Skeletal muscle cell (primary cell): ENCODE measurements around the gene GLIS1.

ENCODE experiments used
- DNase-seq: peaks from one replicate; pipeline ENCODE4 v3.0.0-alpha.2; 2010; ENCODE audit warnings: low read depth
- H3K4me3 ChIP-seq: 2 replicates; pipeline ENCODE4 v1.5.1; 2011; ENCODE audit warnings: low read depth, mild to moderate bottlenecking, control low read depth, low read length, moderate library complexity

The GLIS1 gene

GRCh38 chr1:53500204-53501064 lies 238.5 kb downstream of the GLIS1 start:
- no peak overlapping the region for H3K4me3 ChIP-seq
- no peak for DNase-seq

GRCh38 chr1:53499257-53500203 lies 239.4 kb downstream of the GLIS1 start:
- no peak overlapping the region for H3K4me3 ChIP-seq
- DNase-seq = no peak

GRCh38 chr1:53498555-53499131 lies 240.3 kb downstream of the GLIS1 start:
- peak; percentile 7 for DNase-seq
- no peak overlapping the region for H3K4me3 ChIP-seq

DNA sequence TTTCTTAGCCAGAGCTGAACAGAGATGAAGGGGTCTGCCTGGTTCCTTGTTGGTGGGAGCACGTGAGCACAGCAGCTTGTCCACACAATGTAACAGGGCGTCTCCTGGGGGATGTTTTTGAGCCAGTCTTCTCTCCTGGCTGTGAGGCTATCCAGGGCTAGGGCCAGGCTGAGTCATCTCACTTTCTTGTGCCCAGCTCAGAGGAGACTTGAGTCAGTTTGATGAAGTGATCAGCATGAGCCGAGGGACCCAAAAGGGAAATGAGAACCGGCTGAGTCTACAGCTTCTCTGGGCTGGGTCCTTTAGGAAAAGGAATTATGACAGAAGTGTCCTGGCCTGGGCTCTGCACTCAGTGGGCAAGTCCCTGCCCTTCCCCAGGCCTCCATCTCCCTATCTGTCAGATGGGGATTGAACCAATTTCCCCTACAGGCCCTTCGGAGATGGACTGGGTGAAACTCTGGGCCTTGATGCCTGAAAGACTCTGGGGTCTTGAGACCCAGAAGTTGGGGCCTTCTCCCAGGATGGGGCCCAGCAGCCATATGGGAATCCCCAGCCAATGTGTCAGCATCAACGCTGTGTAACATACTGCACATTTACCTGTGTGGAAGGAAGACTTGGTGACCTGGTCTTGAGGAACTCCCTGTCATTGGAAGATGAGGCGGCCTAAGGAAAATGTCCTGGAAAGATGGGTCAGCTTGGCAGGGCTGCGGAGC lies 243.2 kb downstream of the GLIS1 start:
- no peak overlapping the region for H3K4me3 ChIP-seq
- peak; percentile 7 for DNase-seq

- no peak overlapping the region for H3K4me3 ChIP-seq
- DNase-seq = no peak
Measured at GRCh38 chr1:53490351-53490750, 248.6 kb downstream of the GLIS1 start.

DNA sequence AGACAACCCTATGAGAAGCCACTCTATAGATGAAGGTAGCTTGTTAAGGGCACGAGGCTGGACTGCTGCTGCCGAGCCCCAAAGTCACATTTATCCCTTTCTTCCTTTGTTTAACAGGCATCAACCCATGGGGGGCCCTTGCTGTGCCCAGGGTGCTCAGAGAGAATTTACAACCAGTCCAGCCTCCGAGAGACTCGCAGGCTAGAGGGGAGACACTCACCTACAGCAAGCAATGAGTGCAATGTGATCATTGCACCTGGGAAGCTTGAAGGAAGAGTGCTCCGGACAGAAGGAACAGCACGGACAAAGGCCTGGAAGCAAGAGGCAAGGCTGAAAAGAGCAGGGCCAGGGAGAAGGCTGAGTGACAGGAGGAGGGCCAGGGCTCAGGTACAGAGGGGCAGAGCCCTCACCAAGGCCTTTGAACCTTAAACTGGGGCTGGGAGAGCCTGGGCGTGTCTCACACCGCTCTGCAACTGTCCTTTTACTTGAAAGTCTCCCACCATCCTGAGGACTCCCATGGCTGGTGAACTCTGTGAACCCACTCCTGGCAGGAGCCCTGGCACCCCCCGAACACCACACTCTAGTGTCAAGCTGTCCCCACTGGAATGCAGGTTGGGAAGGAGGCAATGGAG lies 252.5 kb downstream of the GLIS1 start:
- H3K4me3 ChIP-seq = no peak overlapping the region
- no peak for DNase-seq

GRCh38 chr1:53485478-53486394 lies 253.2 kb downstream of the GLIS1 start:
- no peak overlapping the region for H3K4me3 ChIP-seq
- DNase-seq = peak; percentile 28

DNA sequence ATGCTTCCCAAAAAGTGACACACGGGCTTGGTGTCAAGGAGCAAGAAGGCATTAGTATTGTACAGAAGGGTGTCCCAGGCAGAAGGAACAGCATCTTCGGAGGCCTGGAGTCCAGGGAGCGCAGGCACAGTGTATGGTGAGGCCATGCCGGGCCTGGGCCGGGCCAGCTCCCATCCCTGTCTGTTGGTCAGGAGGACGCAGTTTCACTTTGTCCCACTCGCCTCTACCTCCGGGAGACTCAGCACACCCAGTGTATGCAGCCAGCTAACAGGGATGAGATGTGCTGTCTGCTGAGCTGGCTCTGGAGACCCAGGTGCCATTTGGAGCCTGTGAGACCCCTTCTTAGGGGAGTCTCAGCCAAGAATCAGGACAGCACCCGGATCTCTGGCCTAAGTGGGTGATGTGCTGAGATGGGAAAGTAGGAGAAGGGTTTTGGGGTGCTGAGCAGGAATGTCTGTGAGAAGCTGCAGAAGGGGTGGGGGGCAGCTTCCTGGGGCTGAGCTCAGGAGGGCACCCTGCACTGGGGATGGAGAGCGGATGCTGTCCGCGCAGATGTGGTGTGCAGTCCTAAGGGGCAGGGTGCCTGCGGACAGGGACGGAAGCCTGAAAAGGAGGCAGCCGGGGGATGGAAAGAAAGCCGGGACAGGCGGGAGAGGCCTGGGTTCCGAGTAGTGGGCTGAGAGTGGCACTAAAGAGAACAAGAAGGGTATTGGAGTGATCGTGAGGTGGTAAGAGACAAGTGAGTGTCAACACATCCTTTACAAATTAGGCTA lies 254.1 kb downstream of the GLIS1 start:
- no peak overlapping the region for H3K4me3 ChIP-seq
- DNase-seq = no peak

GRCh38 chr1:53483656-53484055 lies 255.3 kb downstream of the GLIS1 start:
- no peak for DNase-seq

GRCh38 chr1:53483170-53483569 lies 255.8 kb downstream of the GLIS1 start:
- DNase-seq = no peak
- no peak overlapping the region for H3K4me3 ChIP-seq

More at GRCh38 chr1:53483656-53484055, 255.3 kb downstream of the GLIS1 start:
- no peak overlapping the region for H3K4me3 ChIP-seq

DNA sequence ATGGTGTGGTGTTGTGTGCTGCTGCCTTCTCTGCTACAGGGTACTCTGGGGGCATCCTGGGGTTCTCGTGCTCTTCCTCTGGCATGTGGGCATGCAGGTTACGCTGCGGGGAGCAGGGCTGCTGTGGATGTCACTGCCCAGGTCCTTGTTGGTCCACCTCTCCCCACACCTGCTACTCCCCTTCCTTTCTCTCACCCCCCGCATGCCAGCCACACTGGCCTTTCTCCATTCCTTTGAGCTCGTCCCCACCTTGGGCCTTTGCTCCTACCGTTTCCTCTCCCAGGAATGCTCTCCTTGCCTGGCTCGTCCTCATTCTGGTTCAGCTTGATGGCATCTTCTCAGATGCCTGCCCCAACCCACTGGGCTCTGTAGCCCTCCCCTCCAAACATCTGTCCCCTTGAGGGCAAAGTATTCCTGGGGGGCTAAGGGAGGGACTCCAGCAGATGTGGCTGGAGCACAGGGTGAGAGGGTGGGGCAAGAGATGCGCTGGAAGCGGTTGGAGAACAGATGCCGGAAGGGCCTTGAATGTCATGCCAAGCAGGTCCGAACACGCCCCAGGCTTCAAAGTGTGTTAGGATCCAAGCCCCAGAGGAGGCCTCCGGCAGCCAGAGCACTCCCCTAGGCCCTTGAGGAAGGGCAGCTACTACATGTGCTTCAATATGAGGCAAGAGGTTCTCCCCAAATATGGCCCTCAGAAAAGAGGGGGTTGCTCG lies 256.4 kb downstream of the GLIS1 start:
- no peak for DNase-seq
- H3K4me3 ChIP-seq = no peak overlapping the region

DNA sequence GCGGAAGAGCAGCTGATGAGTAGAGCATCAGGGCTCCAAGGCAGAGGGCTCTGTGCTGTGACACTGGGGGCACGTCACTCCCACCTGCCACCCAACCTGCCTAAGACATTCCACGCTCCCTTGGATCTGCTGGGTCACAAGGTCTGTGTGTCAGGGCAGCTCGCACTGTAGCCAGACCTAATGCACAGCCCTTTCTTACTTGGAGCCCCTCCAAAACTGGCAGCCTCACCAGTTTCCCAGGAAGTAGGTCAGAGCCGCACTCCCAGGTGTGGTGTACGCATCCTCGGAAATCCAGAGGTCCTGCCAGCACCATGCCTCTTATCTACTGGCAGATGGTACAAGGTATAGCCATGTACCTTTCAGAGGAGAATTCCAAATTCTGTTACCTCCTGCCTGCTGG lies 257.5 kb downstream of the GLIS1 start:
- H3K4me3 ChIP-seq = no peak overlapping the region
- DNase-seq = no peak

- no peak overlapping the region for H3K4me3 ChIP-seq
- no peak for DNase-seq
Measured at GRCh38 chr1:53480678-53481077, 258.3 kb downstream of the GLIS1 start.

GRCh38 chr1:53478502-53478818 lies 260.5 kb downstream of the GLIS1 start:
- H3K4me3 ChIP-seq = no peak overlapping the region
- no peak for DNase-seq

GRCh38 chr1:53477651-53478501 lies 261.1 kb downstream of the GLIS1 start:
- no peak for DNase-seq
- no peak overlapping the region for H3K4me3 ChIP-seq

DNA sequence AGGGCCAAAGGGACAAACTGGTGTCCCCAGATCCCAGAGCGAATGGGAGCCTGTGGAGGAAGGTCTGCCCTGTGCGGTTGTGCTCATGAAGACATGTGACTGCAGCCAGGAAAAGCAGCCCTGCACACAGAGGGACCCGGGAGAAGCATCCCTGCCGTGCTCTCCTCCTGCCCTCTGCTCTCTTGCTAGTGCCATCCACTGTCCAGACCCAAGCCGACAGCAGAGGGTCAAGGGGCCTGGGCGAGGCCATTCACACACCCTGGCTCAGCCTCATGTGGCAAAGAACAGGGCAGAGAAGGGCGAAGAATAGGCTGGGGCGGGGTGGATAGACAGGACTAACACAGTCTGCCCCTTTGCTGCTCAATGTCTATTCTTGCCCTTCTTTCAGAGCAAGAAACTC lies 262.4 kb downstream of the GLIS1 start:
- H3K4me3 ChIP-seq = no peak overlapping the region
- no peak for DNase-seq
